GM18951 (cell line): ENCODE results near the gene TENT4B.

ENCODE experiments used
- POLR2A ChIP-seq: IDR thresholded peaks from 4 replicates; pipeline ENCODE4 v1.6.1; 2011; ENCODE audit warnings: mild to moderate bottlenecking; ENCODE audit not compliant: insufficient read length, insufficient read depth; ENCODE audit errors: extremely low read depth
- in situ Hi-C: fragments of 300-500 bp; cut with MboI; formaldehyde crosslinking; loops from one replicate; pipeline ENCODE4 v1.12.0; 2022; ENCODE audit warnings: low sequenced_read_pairs, mixed read lengths, inconsistent platforms; ENCODE audit not compliant: unreplicated experiment

The TENT4B gene

GRCh38 chr16:50146479-50147435 is 6.3 kb upstream of the TENT4B start:
- in situ Hi-C loops = no loop called here
- TF ChIP-seq POLR2A = no peak

- TF ChIP-seq POLR2A = no peak
- in situ Hi-C loops = no loop called here
Observed at GRCh38 chr16:50151322-50151721, 1.8 kb upstream of the TENT4B start.

GRCh38 chr16:50151756-50152155 is 1.4 kb upstream of the TENT4B start:
- in situ Hi-C loops = no loop called here
- no peak for TF ChIP-seq POLR2A

- TF ChIP-seq POLR2A = no peak
- in situ Hi-C loops = no loop called here
Observed at GRCh38 chr16:50152351-50152806, 727 bp upstream of the TENT4B start.

- in situ Hi-C loops = no loop called here
- TF ChIP-seq POLR2A = no peak
Observed at GRCh38 chr16:50153596-50154419, 702 bp downstream of the TENT4B start.

GRCh38 chr16:50154420-50154950 is 1.4 kb downstream of the TENT4B start:
- TF ChIP-seq POLR2A = no peak
- in situ Hi-C loops = no loop called here

- in situ Hi-C loops = no loop called here
Observed at GRCh38 chr16:50155925-50156324, 2.8 kb downstream of the TENT4B start.

GRCh38 chr16:50156590-50156989 is 3.5 kb downstream of the TENT4B start:
- TF ChIP-seq POLR2A = no peak
- in situ Hi-C loops = no loop called here

More at GRCh38 chr16:50155925-50156324, 2.8 kb downstream of the TENT4B start:
- no peak for TF ChIP-seq POLR2A

GRCh38 chr16:50160495-50161164 is 7.5 kb downstream of the TENT4B start:
- in situ Hi-C loops = no loop called here
- TF ChIP-seq POLR2A = no peak

GRCh38 chr16:50161950-50162349 is 8.8 kb downstream of the TENT4B start:
- TF ChIP-seq POLR2A = no peak
- in situ Hi-C loops = no loop called here

- in situ Hi-C loops = no loop called here
- no peak for TF ChIP-seq POLR2A
Observed at GRCh38 chr16:50165473-50165872, 12.4 kb downstream of the TENT4B start.
